Spleen (tissue), 11 donors: ENCODE results near the gene SEPTIN2. TPM values are rescaled to one million over a fixed set of nuclear protein-coding genes. Genes with fewer than 3 reads are reported as not detected.

Experiments
- DNase-seq: peaks from one replicate; pipeline ENCODE4 v3.0.0-alpha.2; 2020
- H3K27ac ChIP-seq, 8 donors: fragments of 200-600 bp; sonication (generic) in 7 of 8; 1 replicate in 4 of 8; 2 replicates in 4 of 8; pipeline versions ENCODE4 v1.5.0 to v1.8.0; 2016 to 2021; ENCODE audit warnings: inconsistent platforms in 4 of 8, mild to moderate bottlenecking in 4 of 8, moderate library complexity in 1 of 8
- H3K27me3 ChIP-seq, 7 donors: fragments of 200-600 bp; sonication (generic) in 6 of 7; replicated peaks in 1 of 7; 1 replicate in 4 of 7; 2 replicates in 3 of 7; pipeline versions ENCODE4 v1.5.0 to v1.8.0; 2016 to 2021; ENCODE audit warnings: inconsistent platforms in 3 of 7, mild to moderate bottlenecking in 1 of 7
- H3K36me3 ChIP-seq, 6 donors: fragments of 200-600 bp; sonication (generic) in 5 of 6; 1 replicate in 4 of 6; 2 replicates in 2 of 6; pipeline versions ENCODE4 v1.5.0 to v1.8.0; 2016 to 2021; ENCODE audit warnings: inconsistent platforms in 2 of 6
- H3K4me1 ChIP-seq, 6 donors: fragments of 200-600 bp; sonication (generic) in 5 of 6; 1 replicate in 3 of 6; 2 replicates in 3 of 6; pipeline versions ENCODE4 v1.5.0 to v1.8.0; 2016 to 2021; ENCODE audit warnings: inconsistent platforms in 3 of 6
- H3K4me3 ChIP-seq, 8 donors: fragments of 200-600 bp; sonication (generic) in 7 of 8; 1 replicate in 4 of 8; 2 replicates in 4 of 8; pipeline versions ENCODE4 v1.5.0 to v1.8.0; 2016 to 2021; ENCODE audit warnings: inconsistent platforms in 4 of 8, mild to moderate bottlenecking in 4 of 8, moderate library complexity in 2 of 8
- H3K9me3 ChIP-seq, 8 donors: fragments of 200-600 bp; sonication (generic) in 7 of 8; 1 replicate in 4 of 8; 2 replicates in 4 of 8; pipeline versions ENCODE4 v1.5.0 to v1.8.0; 2016 to 2021; ENCODE audit warnings: inconsistent platforms in 4 of 8
- CTCF ChIP-seq, 11 experiments: fragments of 200-600 bp in 7 of 11; fragments of 450-650 bp in 4 of 11; sonication (generic) in 4 of 11; IDR thresholded peaks in 8 of 11; conservative IDR thresholded peaks in 3 of 11; 1 replicate in 7 of 11; 2 replicates in 4 of 11; pipeline versions ENCODE4 v1.4.0 to v1.8.0; 2016 to 2021; ENCODE audit warnings: antibody characterized with exemption in 11 of 11, inconsistent platforms in 4 of 11, mild to moderate bottlenecking in 1 of 11
- POLR2A ChIP-seq, 3 donors: fragments of 450-650 bp; IDR thresholded peaks; one replicate each; pipeline ENCODE4 v1.5.1; 2017; ENCODE audit warnings: antibody characterized with exemption in 3 of 3, mild to moderate bottlenecking in 1 of 3
- POLR2AphosphoS5 ChIP-seq, 3 donors: sonication (generic); formaldehyde crosslinking; IDR thresholded peaks; one replicate each; pipeline ENCODE4 v1.5.1; 2017; ENCODE audit warnings: antibody characterized with exemption in 3 of 3
- WGBS, 5 donors: extraction: QIAGEN DNeasy Blood & Tissue Kit in 3 of 5; methylation state at CpG; one replicate each; pipeline versions ENCODE4 v1.1.5 to v1.1.7; 2013 to 2018; 5-methylcytosine and 5-hydroxymethylcytosine counted together
- intact Hi-C: fragments of 100-400 bp; cut with DNase I; formaldehyde crosslinking; loops from one replicate; pipeline ENCODE4 v1.15.0; 2023; ENCODE audit warnings: low total_unique reads
- polyA plus RNA-seq, 3 donors: library from polyadenylated mRNA; stranded (reverse); fragments of 200-250 nt; gene quantifications; one replicate each; pipeline ENCODE4 v1.2.1, GENCODE V29; 2013
- total RNA-seq, 7 donors: library from RNA; depleted of rRNA in 3 of 7; stranded (reverse); fragments of >200 nt in 3 of 7; fragmentation: NEBNext Ultra II Directional in 4 of 7; extraction: Animal tissue kit (Norgen Biotek cat#: 25700) in 4 of 7; gene quantifications; one replicate each; pipeline versions ENCODE4 v1.1.0 to v1.2.1, GENCODE V29; 2016 to 2021
- donor health status: healthy with polysubstance abuse.
- donor health status: DM: no; HTN: no; CAD: no; lungs with moderate emphysema.
- donor health status: DM: no; HTN: no; CAD: no.
- donor health status: Bipolar disorder and iron deficiency.
- donor health status: healthy.
- donor health status: DM: no; HTN: no; CAD: no.
- donor health status: DM: yes; HTN: yes; CAD: no.

Gene SEPTIN2
- total and polyA plus RNA-seq, 10 donors: 90.3 to 350 (median 279) TPM

DNA sequence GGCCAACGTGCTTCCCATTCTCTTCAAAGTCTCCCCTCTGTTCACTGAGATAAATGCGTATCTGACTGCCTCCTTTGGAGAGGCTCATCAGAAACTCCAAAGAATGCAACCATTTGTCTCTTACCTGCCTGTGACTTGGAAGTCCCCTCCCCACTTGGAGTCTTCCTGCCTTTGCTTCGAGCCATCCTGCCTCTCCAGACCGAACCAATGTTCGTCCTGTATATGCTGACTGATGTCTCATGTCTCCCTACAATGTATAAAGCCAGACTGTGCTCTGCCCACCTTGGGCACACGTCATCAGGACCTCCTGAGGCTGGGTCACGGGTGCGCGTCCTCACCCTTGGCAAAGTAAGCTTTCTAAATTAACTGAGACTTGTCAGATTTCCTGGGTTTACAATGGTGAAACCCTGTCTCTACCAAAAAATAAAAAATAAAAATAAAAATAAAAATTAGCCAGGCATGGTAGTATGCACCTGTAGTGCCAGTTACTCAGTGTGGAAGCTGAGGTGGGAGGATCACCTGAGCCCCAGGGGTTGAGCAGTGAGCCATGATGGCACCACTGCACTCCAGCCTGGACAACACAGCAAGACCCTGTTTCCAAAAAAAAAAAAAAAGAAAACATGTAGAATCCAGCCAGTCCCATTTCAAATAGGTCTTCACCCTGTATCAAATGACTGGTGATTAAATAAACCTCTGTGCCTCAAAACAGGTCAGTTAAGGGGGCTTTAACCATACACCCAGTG lies 29.2 kb upstream of the SEPTIN2 start:
- H3K27ac ChIP-seq: no peak overlapping the region
- H3K27me3 ChIP-seq: no peaks in the 10 kb centered on the region
- H3K4me3 ChIP-seq: no peak overlapping the region
- peaks cover 0 to 35% (median 0%) of the 10 kb centered on the region in 6 donors for H3K36me3 ChIP-seq
- 93 to 96% (median 95%) methylated on average over 9 of the region's 9 CpGs for WGBS, 5 donors
- intact Hi-C loops: no loop called here
- H3K4me1 ChIP-seq: peaks cover 0 to 37% (median 8%) of the 10 kb centered on the region in 6 donors
- no peaks in the 10 kb centered on the region for H3K9me3 ChIP-seq
- TF ChIP-seq CTCF (IDR thresholded peaks at IDR 0.05 in 8 of 11, conservative IDR thresholded peaks at IDR 0.05 in 3 of 11) (no peak), POLR2AphosphoS5 (IDR thresholded peaks at IDR 0.05) (no peak)
- no peak for DNase-seq

DNA sequence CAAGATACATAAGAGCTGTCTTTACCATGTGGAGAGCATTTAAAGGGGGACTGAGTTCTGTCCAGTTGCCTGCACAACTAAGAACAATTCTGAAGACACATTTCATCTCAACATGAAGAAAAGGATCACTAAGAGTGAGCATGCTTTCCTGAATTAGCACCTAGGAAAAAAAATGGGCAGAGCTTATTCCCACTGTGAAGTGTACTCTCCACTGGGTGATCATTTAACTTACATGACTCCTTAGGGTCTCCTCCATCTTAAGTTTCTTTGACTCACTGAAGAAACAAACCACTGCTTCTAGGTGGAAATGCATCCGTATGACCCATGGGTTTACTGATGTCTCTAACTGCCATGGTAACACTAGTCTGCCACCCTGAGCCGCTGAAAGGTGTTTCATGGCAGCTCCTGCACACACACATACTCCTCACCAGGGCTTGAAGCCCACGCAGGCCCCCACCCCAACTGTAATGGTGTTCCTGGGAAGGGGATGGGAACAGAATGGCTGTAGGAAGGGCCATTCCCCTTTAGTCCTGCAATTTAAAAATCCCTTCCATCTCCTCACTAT lies 27.3 kb upstream of the SEPTIN2 start:
- DNase-seq: no peak
- Histone ChIP-seq H3K4me1 (peaks cover 0 to 51% (median 8%) of the 10 kb centered on the region in 6 donors), H3K36me3 (peaks cover 0 to 35% (median 0%) of the 10 kb centered on the region in 6 donors), H3K27ac (no peak overlapping the region), H3K4me3 (no peak overlapping the region), H3K27me3 (no peaks in the 10 kb centered on the region), H3K9me3 (no peaks in the 10 kb centered on the region)
- WGBS, 5 donors: 87 to 96% (median 89%) methylated on average over 3 of the region's 3 CpGs
- no peak for TF ChIP-seq CTCF (IDR thresholded peaks at IDR 0.05 in 8 of 11, conservative IDR thresholded peaks at IDR 0.05 in 3 of 11)
- intact Hi-C loops: no loop called here

GRCh38 chr2:241289053-241289452 lies 26.7 kb upstream of the SEPTIN2 start:
- intact Hi-C loops: no loop called here
- H3K9me3 ChIP-seq: no peaks in the 10 kb centered on the region
- 89 to 97% (median 89%) methylated on average over 4 of the region's 4 CpGs for WGBS, 5 donors
- no peaks in the 10 kb centered on the region for H3K27me3 ChIP-seq
- H3K4me3 ChIP-seq: no peak overlapping the region
- peaks cover 0 to 51% (median 8%) of the 10 kb centered on the region in 6 donors for H3K4me1 ChIP-seq
- H3K36me3 ChIP-seq: peaks cover 0 to 34% (median 0%) of the 10 kb centered on the region in 6 donors
- TF ChIP-seq POLR2AphosphoS5 (IDR thresholded peaks at IDR 0.05) (no peak), POLR2A (IDR thresholded peaks at IDR 0.05) (no peak), CTCF (IDR thresholded peaks at IDR 0.05 in 8 of 11, conservative IDR thresholded peaks at IDR 0.05 in 3 of 11) (no peak)
- no peak overlapping the region for H3K27ac ChIP-seq
- no peak for DNase-seq

DNA sequence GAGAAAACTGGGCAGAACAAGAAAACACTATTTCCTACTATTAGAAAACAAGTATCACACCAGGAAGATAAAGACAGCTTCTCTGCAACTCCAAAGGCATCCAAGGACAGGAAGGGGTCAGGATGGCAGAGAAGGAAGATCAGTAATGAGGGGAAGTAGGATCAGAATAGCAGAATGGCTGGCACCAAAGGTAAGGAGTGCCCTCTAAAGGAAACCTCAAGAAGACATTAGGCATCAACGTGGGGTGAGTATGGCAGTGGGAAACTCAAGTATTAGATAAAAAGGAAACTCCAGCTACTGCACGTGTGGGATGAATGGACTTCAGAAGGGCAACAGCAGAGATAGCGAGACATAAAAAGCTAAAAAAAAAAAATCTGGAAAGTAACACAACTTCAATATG lies 26.1 kb upstream of the SEPTIN2 start:
- H3K9me3 ChIP-seq: no peaks in the 10 kb centered on the region
- no peak overlapping the region for H3K27ac ChIP-seq
- DNase-seq: no peak
- H3K36me3 ChIP-seq: peaks cover 0 to 32% (median 0%) of the 10 kb centered on the region in 6 donors
- no peak for TF ChIP-seq POLR2AphosphoS5 (IDR thresholded peaks at IDR 0.05)
- no peak for TF ChIP-seq CTCF (IDR thresholded peaks at IDR 0.05 in 8 of 11, conservative IDR thresholded peaks at IDR 0.05 in 3 of 11)
- no peak for TF ChIP-seq POLR2A (IDR thresholded peaks at IDR 0.05)
- peaks cover 0 to 51% (median 8%) of the 10 kb centered on the region in 6 donors for H3K4me1 ChIP-seq
- WGBS, 5 donors: 47 to 56% (median 50%) methylated on average over 3 of the region's 3 CpGs
- H3K4me3 ChIP-seq: no peak overlapping the region
- H3K27me3 ChIP-seq: no peaks in the 10 kb centered on the region
- intact Hi-C loops: no loop called here
